NCI-H2196 treated with DMSO at 0.1 percent for 48 hours (cell line): Measurements from ENCODE around the gene LYPD5.

ENCODE experiments used
- DNase-seq: peaks from one replicate; lab custom pipeline; 2025; ENCODE audit not compliant: unreplicated experiment; lab: John Stamatoyannopoulos, UW

The LYPD5 gene

DNA sequence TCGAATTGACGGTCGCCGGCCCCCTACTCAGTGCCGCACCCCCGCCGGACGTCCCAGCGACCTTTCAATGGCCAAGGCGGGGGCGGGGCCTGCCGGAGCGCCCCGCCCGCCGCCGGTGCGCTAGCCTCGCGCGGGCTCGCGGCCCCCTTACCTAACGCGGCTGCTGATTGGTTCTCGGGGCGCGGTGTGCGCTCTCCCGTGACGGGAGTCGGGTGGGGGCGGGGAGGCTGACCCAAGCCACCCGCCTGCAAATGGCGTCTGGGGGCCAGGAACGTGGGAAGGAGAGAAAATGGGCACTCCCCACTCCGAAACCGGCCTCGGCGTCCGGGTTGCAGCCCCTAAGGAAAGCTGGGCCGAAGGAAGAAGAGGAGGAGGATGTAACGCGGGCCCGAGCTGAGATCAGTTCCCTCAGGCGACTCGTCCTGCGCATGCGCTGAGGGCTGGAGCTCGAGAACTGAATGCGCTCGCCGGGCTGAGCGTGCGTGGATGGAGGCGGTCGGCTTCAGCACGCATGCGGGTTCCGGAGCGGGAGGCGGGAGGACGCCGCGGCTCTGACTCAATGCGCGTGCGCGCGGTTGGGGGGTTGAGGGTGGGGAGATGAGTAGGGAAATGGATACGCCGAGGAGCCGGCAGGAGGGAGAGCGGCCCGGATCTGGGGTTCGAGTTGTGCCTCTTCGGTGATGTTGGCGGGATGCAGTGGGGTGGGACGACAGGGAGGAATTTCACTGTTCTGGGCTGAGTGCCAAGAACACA lies 47.6 kb downstream of the LYPD5 start, which contains the start of gene SMG9:
Gene SMG9, minus strand, starts transcription at position 460 of the 753 bp plus-strand sequence. CDS start 4,221 bp downstream, outside the sequence.
- peak; percentile 94 for DNase-seq

DNA sequence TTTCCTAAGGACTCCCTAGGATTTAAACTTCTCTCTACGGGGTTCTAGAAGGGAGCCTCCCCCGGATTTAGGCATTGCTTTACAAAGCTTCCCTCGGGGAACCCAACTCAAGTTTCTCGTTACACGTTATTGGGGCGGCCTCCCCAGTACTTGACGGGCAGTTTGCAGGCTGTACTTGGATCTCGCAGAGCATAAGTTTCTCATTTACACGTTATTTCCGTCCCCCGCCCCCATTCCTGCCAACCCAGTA lies 48.1 kb downstream of the LYPD5 start:
- DNase-seq = no peak

GRCh38 chr19:43752287-43752875 lies 49.9 kb downstream of the LYPD5 start:
- no peak for DNase-seq

- no peak for DNase-seq
These were observed 50.6 kb downstream of the LYPD5 start for GRCh38 chr19:43751466-43752220.

DNA sequence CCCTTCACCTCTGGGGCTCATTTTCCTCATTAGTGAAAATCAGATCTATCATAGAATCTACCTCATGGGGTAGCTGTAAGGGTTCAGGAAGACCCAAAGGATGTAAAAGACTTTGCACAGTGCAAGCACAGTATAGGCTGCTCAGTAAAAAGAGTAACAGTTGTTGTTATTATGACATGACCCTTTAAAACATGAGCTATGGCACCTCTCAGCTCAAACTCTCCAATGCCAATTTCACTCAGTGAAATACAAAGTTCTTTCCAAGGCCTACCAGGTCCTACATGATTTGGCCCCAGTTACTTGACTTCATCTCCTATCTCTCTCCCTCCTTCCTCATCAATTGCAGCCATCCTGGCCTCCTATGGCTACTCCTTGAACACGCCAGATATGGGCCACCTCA lies 52.3 kb downstream of the LYPD5 start:
- no peak for DNase-seq

DNA sequence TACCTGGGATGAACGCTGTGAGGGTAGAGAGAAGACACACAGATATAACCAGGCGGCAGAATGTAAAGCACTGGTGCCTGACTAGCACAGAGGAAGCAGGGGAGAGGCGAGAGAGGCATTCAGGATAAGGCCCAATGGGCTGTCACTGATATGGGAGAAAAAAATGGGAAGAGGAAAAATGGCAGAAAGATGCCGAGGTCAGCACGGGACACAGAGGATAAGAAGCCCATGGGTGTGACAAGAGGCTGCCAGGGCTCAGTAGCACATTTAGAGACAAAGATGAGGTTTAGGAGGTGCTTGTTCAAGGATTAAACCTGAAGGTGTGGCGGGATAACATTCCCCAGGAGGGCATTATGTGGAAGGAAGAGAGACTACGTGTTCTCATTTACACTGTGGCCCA lies 53.1 kb downstream of the LYPD5 start:
- DNase-seq = no peak

DNA sequence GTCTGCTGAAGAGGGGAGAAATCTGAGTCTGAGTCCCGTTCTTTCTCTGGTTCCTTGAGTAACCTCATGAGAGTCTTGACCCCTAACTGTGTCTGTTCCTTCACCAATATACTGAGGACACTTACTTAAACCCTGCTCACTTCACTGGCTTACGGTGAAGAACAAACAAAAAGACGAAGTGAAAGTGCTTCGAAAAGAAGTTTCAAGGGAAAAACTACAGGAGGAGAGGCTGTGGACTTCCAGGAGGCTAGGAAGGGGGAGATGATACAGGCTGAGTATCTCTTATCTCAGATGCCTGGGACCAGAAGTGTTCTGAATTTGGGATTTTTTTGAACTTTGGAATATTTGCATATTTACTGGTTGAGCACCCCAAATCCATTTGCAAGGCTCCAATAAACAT lies 53.6 kb downstream of the LYPD5 start:
- DNase-seq = no peak

GRCh38 chr19:43748205-43748594 lies 54.0 kb downstream of the LYPD5 start:
- DNase-seq = no peak

- DNase-seq = no peak
These were observed 54.6 kb downstream of the LYPD5 start for GRCh38 chr19:43747557-43748204.
